Measurements from ENCODE around the gene IFT88.

Gene IFT88

DNA sequence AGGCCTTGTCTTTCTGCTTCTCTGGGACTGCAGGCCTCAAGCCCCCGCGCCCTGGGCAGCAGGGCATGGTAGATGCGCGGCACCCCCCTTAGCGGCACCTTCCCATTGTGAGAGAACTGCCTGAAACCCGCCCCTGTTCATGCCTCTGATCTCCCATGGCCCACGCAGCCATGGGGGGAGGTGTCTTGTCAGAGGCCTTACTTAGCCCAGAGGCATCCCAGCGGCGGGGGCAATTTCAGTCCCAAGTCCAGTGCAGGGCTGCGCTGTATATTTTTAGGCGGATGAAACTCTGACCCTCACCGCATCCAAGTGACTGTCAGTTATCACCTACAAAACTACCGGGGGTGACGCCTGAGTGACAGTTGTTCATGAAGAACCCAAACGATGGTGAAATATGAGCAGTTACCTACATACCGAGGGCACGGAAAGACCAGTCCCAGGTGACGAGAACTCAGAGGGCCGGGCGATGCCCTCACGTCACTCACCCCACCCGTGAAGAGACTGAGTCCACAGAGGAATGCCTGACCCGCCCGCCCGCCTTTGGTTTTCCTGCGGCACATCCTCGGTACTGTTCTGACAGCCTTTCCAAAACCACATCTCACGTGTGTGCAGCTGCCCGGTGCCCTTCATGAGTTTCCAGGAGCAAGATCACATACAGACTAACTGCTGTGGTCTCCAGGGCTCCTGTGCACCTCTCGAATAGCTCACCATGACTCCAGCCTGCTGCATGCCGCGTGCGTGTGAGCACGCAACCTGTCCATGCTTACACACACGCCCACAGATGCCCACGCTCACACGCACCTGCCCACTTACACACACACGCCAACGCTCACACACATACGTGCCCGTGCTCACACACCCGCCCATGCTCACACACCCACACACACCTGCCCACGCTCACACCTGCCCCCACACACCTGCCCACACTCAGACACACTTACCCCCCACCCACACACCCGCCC is 150.9 kb downstream of the IFT88 start:
- DNase-seq: no peak

DNA sequence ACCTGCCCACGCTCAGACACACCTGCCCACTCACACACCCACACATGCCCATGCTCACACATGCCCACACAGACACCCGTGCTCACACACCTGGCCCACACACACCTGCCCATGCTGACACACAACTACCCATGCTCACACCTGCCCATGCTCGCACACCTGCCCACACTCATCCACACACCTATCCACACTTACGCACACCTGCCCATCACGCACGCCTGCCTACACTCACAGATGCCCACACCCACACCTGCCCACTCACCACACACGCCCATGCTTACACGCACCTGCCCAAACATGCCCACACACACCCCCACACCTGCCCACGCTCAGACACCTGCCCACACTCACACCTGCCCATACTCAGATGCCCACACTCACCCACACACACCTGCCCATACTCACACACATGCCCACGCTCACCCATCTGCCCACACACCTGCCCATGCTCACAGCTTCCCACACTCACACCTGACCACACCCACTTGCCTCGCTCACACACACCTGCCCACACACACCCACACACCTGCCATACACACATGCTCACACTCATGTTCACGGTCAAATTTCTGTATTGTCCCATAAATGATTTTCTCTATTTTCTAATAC is 152.1 kb downstream of the IFT88 start:
- no peak for DNase-seq

DNA sequence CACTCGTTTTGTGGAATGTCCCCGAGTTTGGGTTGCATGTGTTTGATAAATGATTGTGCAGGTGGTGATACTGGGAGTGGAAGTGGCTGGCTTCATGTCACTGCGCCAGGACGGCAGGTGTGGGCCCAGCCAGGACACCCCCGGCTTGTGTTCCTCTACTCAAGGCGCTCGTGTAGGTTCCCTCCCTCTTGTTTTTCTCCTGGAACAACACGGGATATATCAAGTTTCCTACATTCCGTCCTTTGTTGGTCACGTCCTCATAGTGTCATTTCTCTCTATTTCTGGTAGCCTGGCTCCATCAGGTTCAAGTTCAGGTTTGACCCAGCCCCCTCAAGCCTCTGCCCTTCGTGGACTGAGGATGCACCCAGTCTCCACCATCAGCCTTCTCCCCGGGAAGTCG is 152.8 kb downstream of the IFT88 start:
- no peak for DNase-seq

DNA sequence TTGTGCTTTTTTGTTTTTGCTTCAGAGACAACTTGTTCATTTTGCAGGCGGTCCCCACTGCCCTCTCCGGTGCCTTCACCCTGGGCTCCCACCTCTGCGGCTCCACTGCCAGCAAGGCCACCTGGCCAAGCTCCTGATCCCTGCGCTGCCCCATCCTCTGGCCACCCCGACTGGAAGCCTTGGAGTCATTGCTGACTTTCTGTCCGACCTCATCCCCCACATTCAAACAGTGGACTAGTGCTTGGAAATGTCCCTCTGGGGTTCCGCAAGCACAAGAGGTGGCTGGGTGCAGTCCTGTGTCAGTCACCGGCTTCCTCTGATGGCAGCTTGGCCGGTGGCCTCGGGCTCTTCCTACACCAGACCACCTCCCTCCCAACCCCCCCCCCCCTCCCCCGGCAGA is 153.5 kb downstream of the IFT88 start:
- no peak for DNase-seq

DNA sequence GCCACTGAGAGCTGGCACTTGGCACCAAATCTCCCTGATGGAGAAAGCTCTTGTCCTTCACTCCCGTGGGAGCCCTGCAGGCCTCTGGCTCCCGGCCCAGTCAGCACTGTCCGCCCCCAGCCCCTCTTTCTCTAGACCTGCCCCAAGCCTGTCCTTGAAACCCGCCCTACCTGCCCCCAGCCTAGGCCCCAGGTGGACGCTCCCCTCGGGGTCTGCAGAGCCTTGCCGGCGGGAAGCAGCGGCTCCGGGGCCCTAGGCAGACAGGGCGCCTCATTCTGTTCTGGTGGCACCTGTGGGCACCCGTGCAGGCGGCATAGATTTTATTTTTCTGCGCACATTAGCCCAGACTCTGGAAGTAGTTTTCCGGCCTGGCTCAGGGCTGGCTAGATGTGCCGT is 154.1 kb downstream of the IFT88 start:
- no peak for DNase-seq

DNA sequence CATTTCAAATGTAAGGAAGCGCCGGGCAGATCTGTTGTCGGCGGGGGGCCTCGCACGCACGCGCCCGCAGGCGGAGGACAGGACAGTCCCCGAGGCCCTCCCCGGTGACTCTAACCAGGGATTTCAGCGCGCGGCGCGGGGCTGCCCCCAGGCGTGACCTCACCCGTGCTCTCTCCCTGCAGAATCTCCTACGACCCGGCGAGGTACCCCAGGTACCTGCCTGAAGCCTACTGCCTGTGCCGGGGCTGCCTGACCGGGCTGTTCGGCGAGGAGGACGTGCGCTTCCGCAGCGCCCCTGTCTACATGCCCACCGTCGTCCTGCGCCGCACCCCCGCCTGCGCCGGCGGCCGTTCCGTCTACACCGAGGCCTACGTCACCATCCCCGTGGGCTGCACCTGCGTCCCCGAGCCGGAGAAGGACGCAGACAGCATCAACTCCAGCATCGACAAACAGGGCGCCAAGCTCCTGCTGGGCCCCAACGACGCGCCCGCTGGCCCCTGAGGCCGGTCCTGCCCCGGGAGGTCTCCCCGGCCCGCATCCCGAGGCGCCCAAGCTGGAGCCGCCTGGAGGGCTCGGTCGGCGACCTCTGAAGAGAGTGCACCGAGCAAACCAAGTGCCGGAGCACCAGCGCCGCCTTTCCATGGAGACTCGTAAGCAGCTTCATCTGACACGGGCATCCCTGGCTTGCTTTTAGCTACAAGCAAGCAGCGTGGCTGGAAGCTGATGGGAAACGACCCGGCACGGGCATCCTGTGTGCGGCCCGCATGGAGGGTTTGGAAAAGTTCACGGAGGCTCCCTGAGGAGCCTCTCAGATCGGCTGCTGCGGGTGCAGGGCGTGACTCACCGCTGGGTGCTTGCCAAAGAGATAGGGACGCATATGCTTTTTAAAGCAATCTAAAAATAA is 154.7 kb downstream of the IFT88 start:
- DNase-seq: peak; percentile 51

DNA sequence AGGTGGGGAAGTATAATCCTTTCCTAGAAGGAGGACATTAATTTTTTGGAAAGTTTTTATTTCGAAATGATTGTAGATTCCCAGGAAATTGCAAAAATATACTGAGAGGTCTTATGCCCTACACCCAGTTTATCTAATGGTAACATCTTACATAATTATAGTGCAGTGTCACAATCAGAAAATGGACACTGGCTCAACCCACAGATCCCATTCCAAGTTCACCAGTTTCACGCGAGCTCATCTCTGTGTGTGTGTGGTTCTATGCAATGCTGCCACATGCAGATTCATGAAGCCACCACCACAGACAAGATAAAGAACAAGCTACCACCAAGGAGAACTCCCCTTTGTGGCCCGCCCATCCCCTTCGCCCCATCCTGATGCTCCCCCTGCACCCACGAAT is 160.9 kb downstream of the IFT88 start:
- DNase-seq: no peak

DNA sequence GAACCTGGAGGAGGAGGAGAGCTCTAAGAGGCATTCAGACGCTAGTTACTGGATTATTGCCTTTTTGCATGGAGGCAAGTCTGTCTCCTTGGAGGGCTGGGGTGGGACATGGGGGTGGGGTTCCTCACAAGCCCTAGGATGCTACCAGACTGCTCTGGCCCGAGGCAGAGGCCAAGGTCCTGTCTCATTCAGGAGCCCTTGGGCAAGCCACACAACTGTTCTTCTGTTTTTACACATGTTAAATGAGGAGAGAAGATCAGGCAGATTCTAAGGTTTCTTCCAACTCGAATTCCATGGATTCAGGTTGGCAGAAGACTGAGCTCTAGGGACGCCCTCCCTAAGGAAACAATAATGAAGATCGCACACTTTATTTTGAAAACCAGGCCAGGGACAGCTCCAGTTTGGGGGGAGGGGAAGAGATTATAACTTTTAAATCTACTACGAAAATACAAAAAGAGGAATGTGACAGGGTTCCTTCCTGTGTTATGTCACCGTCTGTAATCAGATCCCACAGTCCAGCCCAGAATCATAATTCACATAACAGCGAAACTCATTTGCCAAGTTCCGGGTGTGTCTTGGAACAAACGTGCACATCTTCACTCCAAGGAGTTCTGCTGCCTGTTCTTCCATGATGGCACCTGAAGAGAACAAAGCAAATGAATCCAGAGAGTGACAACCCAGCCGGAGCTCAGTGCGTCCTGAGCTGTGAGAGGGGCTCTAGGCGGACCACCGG is 161.8 kb downstream of the IFT88 start:
- DNase-seq: no peak

DNA sequence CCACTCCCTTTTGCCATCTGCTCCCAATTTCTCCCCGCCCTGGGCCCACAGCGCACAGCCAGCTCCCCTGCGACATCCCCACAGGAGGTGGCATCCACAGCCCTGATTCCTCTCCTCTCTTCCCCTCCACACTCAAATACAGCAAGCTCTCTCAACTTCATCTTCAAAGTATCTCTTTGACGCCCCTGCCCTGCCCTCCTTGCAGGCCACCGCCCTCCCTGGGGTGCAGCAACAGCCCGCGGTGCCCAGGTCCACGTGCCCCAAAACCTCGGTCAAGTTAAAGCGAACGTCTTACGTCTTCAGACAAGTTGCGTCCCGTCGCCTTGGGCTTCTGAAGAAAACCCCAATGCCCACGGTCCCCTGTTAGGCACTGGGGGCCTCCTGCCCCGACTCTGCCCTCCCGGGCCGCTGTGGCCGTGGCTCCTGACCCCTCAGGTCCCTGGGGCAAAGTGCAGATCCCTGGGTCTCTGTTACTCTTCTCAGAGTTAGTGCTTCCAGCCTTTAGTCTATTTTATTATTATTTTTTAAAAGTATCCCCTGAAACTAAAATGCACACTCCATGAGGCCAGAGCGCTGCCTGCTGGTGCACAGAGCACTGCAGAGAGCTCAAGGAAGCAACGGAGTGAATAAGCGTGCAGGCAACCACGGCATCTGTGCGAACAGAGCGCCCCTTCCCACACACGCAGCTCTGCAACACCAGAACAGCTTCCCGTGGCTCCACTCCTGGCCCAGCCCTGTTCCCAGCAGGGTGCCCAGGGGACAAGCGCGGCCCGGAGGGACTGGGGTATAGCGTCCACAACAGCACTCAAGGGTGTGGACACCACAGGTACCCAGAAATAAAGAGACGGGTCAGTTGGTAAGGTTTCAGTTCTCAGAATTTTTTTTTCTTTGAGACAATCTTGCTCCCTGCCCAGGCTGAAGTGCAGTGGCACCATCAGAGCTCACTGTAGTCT is 163.0 kb downstream of the IFT88 start:
- DNase-seq: no peak

DNA sequence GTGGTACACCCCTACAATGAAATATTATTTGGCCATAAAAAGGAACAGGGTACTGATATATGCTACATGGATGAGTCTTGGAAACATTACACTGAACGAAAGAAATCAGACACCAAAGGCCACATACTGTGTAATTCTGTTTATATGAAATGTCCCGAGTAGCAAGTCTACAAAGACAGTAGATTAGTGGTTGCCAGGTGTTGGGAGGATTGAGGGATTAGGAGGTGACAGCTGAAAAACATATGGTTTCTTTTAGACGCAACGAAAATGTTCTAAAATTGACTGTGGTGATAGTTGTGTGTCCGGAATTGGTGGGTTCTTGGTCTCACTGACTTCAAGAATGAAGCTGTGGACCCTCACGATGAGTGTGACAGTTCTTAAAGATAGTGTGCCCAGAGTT is 171.7 kb downstream of the IFT88 start:
- DNase-seq: no peak

DNA sequence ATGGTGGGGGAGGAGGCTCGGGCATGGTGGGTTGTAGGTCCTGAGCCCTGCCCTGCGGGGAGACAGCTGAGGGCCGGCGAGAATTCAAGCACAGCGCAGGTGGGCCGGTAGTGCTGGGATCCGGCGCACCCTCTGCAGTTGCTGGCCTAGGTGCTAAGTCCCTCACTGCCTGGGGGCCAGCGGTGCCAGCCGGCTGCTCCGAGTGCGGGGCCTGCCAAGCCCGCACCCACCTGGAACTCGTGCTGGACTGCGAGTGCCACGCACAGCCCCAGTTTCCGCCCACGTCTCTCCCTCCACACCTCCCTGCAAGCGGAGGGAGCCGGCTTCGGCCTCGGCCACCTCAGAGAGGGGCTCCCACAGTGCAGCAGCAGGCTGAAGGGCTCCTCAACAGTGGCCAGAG is 173.1 kb downstream of the IFT88 start:
- no peak for DNase-seq

Data from stimulated activated CD8-positive, alpha-beta memory T cell treated with anti-CD3 and anti-CD28 coated beads, Interleukin-4, amount 100 ng/mL, for 48 hours (primary cell).